T-helper 17 cell (primary cell): ENCODE measurements around the gene TIMM8A. TPM values are rescaled to one million over a fixed set of nuclear protein-coding genes. Genes with fewer than 3 reads are reported as not detected.
"Not testable (repeated sequence)": the region's sequence is repeated elsewhere in the genome, so short reads cannot be mapped to it uniquely, and the experiment has no call there.

Experiments
- ATAC-seq: fragments of 150-1000 bp; cut with Tn5 transposase; 2 replicates; pipeline ENCODE4 v1.10.0; 2021; ENCODE audit warnings: mild to moderate bottlenecking, moderate library complexity
- DNase-seq, 3 donors: peaks; one replicate each; pipeline versions ENCODE4 v3.0.0 to v3.0.0-alpha.2; 2020 to 2021
- H3K9me3 ChIP-seq: one replicate; pipeline ENCODE4 v1.7.0; 2013; ENCODE audit warnings: low read length, mild to moderate bottlenecking; ENCODE audit not compliant: control insufficient read depth, poor library complexity, severe bottlenecking
- H3K27ac Mint-ChIP-seq: one replicate; pipeline ENCODE4 v1.8.0; 2022; ENCODE audit warnings: mild to moderate bottlenecking, moderate library complexity, mixed read lengths
- H3K27me3 Mint-ChIP-seq: one replicate; pipeline ENCODE4 v1.8.0; 2022; ENCODE audit warnings: mixed read lengths
- H3K36me3 Mint-ChIP-seq: one replicate; pipeline ENCODE4 v1.8.0; 2022; ENCODE audit warnings: low read depth, mixed read lengths
- H3K4me1 Mint-ChIP-seq: one replicate; pipeline ENCODE4 v1.8.0; 2022; ENCODE audit warnings: mild to moderate bottlenecking, mixed read lengths
- H3K4me3 Mint-ChIP-seq: one replicate; pipeline ENCODE4 v1.8.0; 2022; ENCODE audit warnings: mild to moderate bottlenecking, moderate library complexity, mixed read lengths
- total RNA-seq, 4 donors: library from RNA in 2 of 4; stranded (reverse) in 2 of 4; gene quantifications; one replicate each; pipeline ENCODE4 v1.2.3 and lab custom pipeline; 2022 to 2026

The TIMM8A gene
- total RNA-seq, 2 donors from 2014 or later: 4.4 to 5.1 TPM

GRCh38 chrX:101326600-101326999 is 21.9 kb downstream of the TIMM8A start:
- H3K27ac Mint-ChIP-seq, ATAC-seq, H3K27me3 Mint-ChIP-seq, DNase-seq, H3K36me3 Mint-ChIP-seq, H3K4me3 Mint-ChIP-seq, H3K4me1 Mint-ChIP-seq, H3K9me3 ChIP-seq: not testable (repeated sequence)

GRCh38 chrX:101303790-101304189 is 44.8 kb downstream of the TIMM8A start:
- no peaks in the 10 kb centered on the region for H3K9me3 ChIP-seq
- H3K27ac Mint-ChIP-seq: no peak overlapping the region
- DNase-seq (no peak), ATAC-seq (no peak)
- H3K36me3 Mint-ChIP-seq: no peaks in the 10 kb centered on the region
- H3K4me1 Mint-ChIP-seq: no peaks in the 10 kb centered on the region
- H3K4me3 Mint-ChIP-seq: no peak overlapping the region
- H3K27me3 Mint-ChIP-seq: no peaks in the 10 kb centered on the region

Other genes with a start within 250 kb of the TIMM8A start
- gene DRP2, start 129.0 kb downstream of the TIMM8A start, total RNA-seq: under 1 TPM; 0.10 to 0.27 TPM
- gene TAF7L, start 57.4 kb downstream of the TIMM8A start, total RNA-seq: not detected
- gene BTK, start 37.4 kb upstream of the TIMM8A start, total RNA-seq: 10 to 100 TPM; 10.0 to 13.8 TPM
- 100 to 1,000 TPM; 270 to 298 TPM for gene RPL36A, start 42.3 kb upstream of the TIMM8A start, total RNA-seq
- 10 to 100 TPM; 26.6 to 36.0 TPM for gene GLA, start 59.2 kb upstream of the TIMM8A start, total RNA-seq
- gene HNRNPH2, start 59.5 kb upstream of the TIMM8A start, total RNA-seq: 10 to 100 TPM; 34.7 to 43.2 TPM
- gene ARMCX4, start 136.7 kb upstream of the TIMM8A start, total RNA-seq: 1 to 10 TPM; 5.9 to 9.9 TPM
- gene ARMCX1, start 201.8 kb upstream of the TIMM8A start, total RNA-seq: under 1 TPM; 0.21 to 0.30 TPM